ENCODE measurements around the gene RNF144B. TPM values are rescaled to one million over a fixed set of nuclear protein-coding genes. Genes with fewer than 3 reads are reported as not detected.
A peak's percentile ranks its signal among the peaks of the same experiment; 100 is the strongest.

The RNF144B gene
- total RNA-seq, 1 experiment from 2014 or later = 26.2 TPM

DNA sequence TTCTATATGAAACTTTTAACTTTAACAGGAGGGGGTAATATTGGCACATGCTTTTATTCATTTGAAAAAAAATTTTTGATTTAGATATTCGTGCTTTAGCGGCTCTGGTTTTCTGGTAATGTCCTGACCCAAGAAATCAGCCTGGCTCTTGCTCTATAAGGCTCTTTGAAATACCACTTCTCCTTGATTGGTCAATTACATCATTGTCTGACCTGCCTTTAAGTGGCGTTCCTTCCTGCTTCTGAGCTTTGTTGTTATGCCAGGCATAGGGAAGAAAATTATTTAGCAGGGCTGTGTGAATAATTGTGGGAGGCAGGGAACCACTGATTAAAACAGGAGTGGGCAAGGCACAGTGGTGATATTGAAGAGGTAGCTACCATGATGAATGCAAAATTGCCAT lies 3.9 kb downstream of the RNF144B start:
- no peak overlapping the region; the same call in 1 of the 2 replicates for H3K4me3 ChIP-seq
- no peaks in the 10 kb centered on the region for H4K20me1 ChIP-seq (ENCODE audit: insufficient read depth)
- no peaks in the 10 kb centered on the region for H3K9me3 ChIP-seq (ENCODE audit: insufficient read depth, low read depth)
- ChIA-PET POLR2A (ENCODE audit: unreplicated experiment) (interaction anchor here (0.6 kb wide), 1 partner anchor 972 kb away, joined by 3 read pairs; no protein-coding TSS in a partner anchor), CTCF (no interaction called here)
- peak overlapping the region; percentile 91; the same call in 1 of the 2 replicates for H3K4me2 ChIP-seq
- TF ChIP-seq CTCF (conservative IDR thresholded peaks at IDR 0.05) (no peak), EZH2 (IDR thresholded peaks at IDR 0.05; ENCODE audit: low read depth) (no peak)
- intact Hi-C loops (cut with micrococcal nuclease; ENCODE audit: unreplicated experiment) = no loop called here
- peaks cover 5% of the 10 kb centered on the region; the same call in 1 of the 2 replicates for H3F3A ChIP-seq (ENCODE audit: insufficient read depth, low read depth)
- H3K36me3 ChIP-seq (ENCODE audit: low read depth) = no peaks in the 10 kb centered on the region
- BruUV-seq (replicated peaks) = no TSS peak
- H3K27me3 ChIP-seq (ENCODE audit: insufficient read depth, low read depth) = no peaks in the 10 kb centered on the region
- no peak overlapping the region for H3K27ac ChIP-seq
- H2AFZ ChIP-seq = no peak overlapping the region
- H3K4me1 ChIP-seq (replicated peaks; ENCODE audit: insufficient read depth) = peaks cover 51% of the 10 kb centered on the region
- H3K79me2 ChIP-seq (ENCODE audit: low read depth) = peaks cover 50% of the 10 kb centered on the region
- H3K9me2 ChIP-seq (ENCODE audit: insufficient read depth) = no peaks in the 10 kb centered on the region
- DNase-seq = no peak

GRCh38 chr6:18392346-18392877 lies 5.3 kb downstream of the RNF144B start:
- Histone ChIP-seq H3K79me2 (ENCODE audit: low read depth) (peaks cover 55% of the 10 kb centered on the region), H3K27me3 (ENCODE audit: insufficient read depth, low read depth) (no peaks in the 10 kb centered on the region), H3K4me2 (no peak overlapping the region), H3K9me3 (ENCODE audit: insufficient read depth, low read depth) (no peaks in the 10 kb centered on the region), H3K4me3 (no peak overlapping the region), H4K20me1 (ENCODE audit: insufficient read depth) (no peaks in the 10 kb centered on the region), H3K36me3 (ENCODE audit: low read depth) (no peaks in the 10 kb centered on the region), H3K9me2 (ENCODE audit: insufficient read depth) (no peaks in the 10 kb centered on the region), H3F3A (ENCODE audit: insufficient read depth, low read depth) (peaks cover 5% of the 10 kb centered on the region; the same call in 1 of the 2 replicates), H2AFZ (no peak overlapping the region), H3K27ac (no peak overlapping the region), H3K4me1 (replicated peaks; ENCODE audit: insufficient read depth) (peaks cover 43% of the 10 kb centered on the region)
- ChIA-PET CTCF (no interaction called here), POLR2A (ENCODE audit: unreplicated experiment) (no interaction called here)
- TF ChIP-seq CTCF (conservative IDR thresholded peaks at IDR 0.05) (no peak), EZH2 (IDR thresholded peaks at IDR 0.05; ENCODE audit: low read depth) (no peak)
- no TSS peak for BruUV-seq (replicated peaks)
- DNase-seq = no peak
- intact Hi-C loops (cut with micrococcal nuclease; ENCODE audit: unreplicated experiment) = no loop called here

DNA sequence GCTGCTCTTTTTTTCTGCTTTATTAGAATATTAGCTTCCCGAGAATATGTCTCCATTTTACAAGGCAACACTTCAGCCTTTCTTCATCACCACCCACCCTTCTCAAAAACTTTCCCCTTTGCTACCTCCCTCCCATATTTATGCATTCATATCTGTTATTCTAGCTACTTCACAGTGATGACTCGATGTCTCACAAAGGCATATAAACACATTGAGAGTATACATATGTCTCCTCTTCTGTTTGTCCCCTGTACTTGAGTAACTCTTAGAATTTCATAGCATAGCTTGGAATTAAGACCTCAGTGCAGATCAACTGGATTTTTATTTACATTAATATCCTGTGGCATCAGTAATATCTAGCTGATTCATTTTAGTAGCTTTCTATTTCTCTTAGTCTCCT lies 6.5 kb downstream of the RNF144B start:
- H3K27me3 ChIP-seq (ENCODE audit: insufficient read depth, low read depth) = no peaks in the 10 kb centered on the region
- intact Hi-C loops (cut with micrococcal nuclease; ENCODE audit: unreplicated experiment) = no loop called here
- no peaks in the 10 kb centered on the region for H3K36me3 ChIP-seq (ENCODE audit: low read depth)
- no peaks in the 10 kb centered on the region for H4K20me1 ChIP-seq (ENCODE audit: insufficient read depth)
- peaks cover 45% of the 10 kb centered on the region for H3K79me2 ChIP-seq (ENCODE audit: low read depth)
- no peaks in the 10 kb centered on the region for H3F3A ChIP-seq (ENCODE audit: insufficient read depth, low read depth)
- TF ChIP-seq CTCF (conservative IDR thresholded peaks at IDR 0.05) (no peak), EZH2 (IDR thresholded peaks at IDR 0.05; ENCODE audit: low read depth) (no peak)
- no peaks in the 10 kb centered on the region for H3K9me3 ChIP-seq (ENCODE audit: insufficient read depth, low read depth)
- BruUV-seq (replicated peaks) = no TSS peak
- H2AFZ ChIP-seq = no peak overlapping the region
- no peak overlapping the region for H3K4me2 ChIP-seq
- POLR2A ChIA-PET (ENCODE audit: unreplicated experiment) = no interaction called here
- CTCF ChIA-PET = interaction anchor here (0.6 kb wide), 1 partner anchor 356 kb away, joined by 3 read pairs; no protein-coding TSS in a partner anchor
- no peaks in the 10 kb centered on the region for H3K9me2 ChIP-seq (ENCODE audit: insufficient read depth)
- no peak for DNase-seq
- no peak overlapping the region for H3K4me3 ChIP-seq
- H3K4me1 ChIP-seq (replicated peaks; ENCODE audit: insufficient read depth) = peaks cover 41% of the 10 kb centered on the region
- no peak overlapping the region for H3K27ac ChIP-seq

Measured in PC-9 (cell line).